Measurements from ENCODE around the gene WNT16.
A peak's percentile ranks its signal among the peaks of the same experiment; 100 is the strongest.
"Not testable (repeated sequence)": the region's sequence is repeated elsewhere in the genome, so short reads cannot be mapped to it uniquely, and the experiment has no call there.

The WNT16 gene, protein sequence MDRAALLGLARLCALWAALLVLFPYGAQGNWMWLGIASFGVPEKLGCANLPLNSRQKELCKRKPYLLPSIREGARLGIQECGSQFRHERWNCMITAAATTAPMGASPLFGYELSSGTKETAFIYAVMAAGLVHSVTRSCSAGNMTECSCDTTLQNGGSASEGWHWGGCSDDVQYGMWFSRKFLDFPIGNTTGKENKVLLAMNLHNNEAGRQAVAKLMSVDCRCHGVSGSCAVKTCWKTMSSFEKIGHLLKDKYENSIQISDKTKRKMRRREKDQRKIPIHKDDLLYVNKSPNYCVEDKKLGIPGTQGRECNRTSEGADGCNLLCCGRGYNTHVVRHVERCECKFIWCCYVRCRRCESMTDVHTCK

GRCh38 chr7:121328508-121329190 is at the start of gene WNT16:
TSS of gene WNT16 (plus strand) at chr7:121329000. CDS start at chr7:121329293, 293 bp downstream.
- Mint-ChIP-seq H3K9me3 (no peaks in the 10 kb centered on the region), H3K4me1 (peaks cover 25% of the 10 kb centered on the region), H3K36me3 (no peaks in the 10 kb centered on the region), H3K27me3 (peaks cover 45% of the 10 kb centered on the region), H3K27ac (no peak within 1 kb of the TSS), H3K4me3 (peak within 1 kb of the TSS; percentile 24)

GRCh38 chr7:121279060-121279620 is 49.7 kb upstream of the WNT16 start:
- Mint-ChIP-seq H3K9me3 (peaks cover 8% of the 10 kb centered on the region), H3K27me3 (peaks cover 7% of the 10 kb centered on the region), H3K4me1 (peaks cover 13% of the 10 kb centered on the region), H3K27ac (no peak overlapping the region), H3K4me3 (no peak overlapping the region), H3K36me3 (no peaks in the 10 kb centered on the region)

DNA sequence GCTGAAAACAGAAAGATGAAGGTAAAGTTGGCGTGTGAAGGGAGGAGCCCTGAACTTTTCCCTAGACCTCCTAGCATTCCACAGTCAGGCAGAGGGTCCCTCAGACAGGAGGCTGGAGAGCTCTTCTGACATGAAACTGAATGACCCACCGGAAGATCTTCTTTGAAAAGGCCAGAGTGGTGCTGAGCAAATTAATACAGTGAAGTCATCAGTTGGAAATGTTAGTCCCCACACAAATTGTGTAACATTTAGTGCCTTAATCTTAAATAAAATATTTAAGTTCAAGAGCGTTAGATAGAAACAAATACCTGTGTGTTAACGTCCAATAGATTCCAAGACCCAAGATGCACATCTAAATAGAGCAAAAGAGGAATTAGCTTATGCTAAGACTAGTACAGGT is 49.0 kb upstream of the WNT16 start:
- peaks cover 8% of the 10 kb centered on the region for H3K9me3 Mint-ChIP-seq
- no peaks in the 10 kb centered on the region for H3K36me3 Mint-ChIP-seq
- H3K27me3 Mint-ChIP-seq: peaks cover 7% of the 10 kb centered on the region
- H3K4me3 Mint-ChIP-seq: no peak overlapping the region
- H3K27ac Mint-ChIP-seq: no peak overlapping the region
- peaks cover 13% of the 10 kb centered on the region for H3K4me1 Mint-ChIP-seq

- no peaks in the 10 kb centered on the region for H3K36me3 Mint-ChIP-seq
- H3K4me3 Mint-ChIP-seq: no peak overlapping the region
- peaks cover 8% of the 10 kb centered on the region for H3K9me3 Mint-ChIP-seq
- peaks cover 13% of the 10 kb centered on the region for H3K4me1 Mint-ChIP-seq
- H3K27ac Mint-ChIP-seq: no peak overlapping the region
- H3K27me3 Mint-ChIP-seq: peaks cover 6% of the 10 kb centered on the region
These were observed 48.1 kb upstream of the WNT16 start for GRCh38 chr7:121280656-121281055.

DNA sequence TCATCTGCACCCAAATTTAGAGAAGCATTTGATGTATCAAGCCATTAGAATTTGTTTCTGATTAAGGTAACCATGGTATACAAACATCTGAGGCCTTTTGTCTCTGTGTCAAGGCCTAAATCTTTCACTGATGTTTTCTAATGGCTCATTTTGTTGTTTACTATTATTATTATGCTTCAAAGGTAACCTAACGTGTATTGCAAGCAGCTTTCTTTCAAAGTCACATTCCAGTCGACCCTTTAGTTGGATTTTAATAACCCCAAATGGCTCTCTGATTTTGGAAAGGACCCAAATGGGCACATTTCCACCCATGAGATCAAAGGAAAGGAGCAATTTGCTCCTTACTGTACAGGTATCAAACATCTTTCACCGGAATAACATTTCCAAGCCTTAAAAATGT is 46.7 kb upstream of the WNT16 start:
- no peak overlapping the region for H3K27ac Mint-ChIP-seq
- H3K36me3 Mint-ChIP-seq: no peaks in the 10 kb centered on the region
- peaks cover 3% of the 10 kb centered on the region for H3K27me3 Mint-ChIP-seq
- H3K9me3 Mint-ChIP-seq: no peaks in the 10 kb centered on the region
- H3K4me1 Mint-ChIP-seq: peaks cover 13% of the 10 kb centered on the region
- no peak overlapping the region for H3K4me3 Mint-ChIP-seq

GRCh38 chr7:121285066-121285667 is 43.6 kb upstream of the WNT16 start:
- Mint-ChIP-seq H3K9me3 (no peaks in the 10 kb centered on the region), H3K36me3 (no peaks in the 10 kb centered on the region), H3K4me3 (no peak overlapping the region), H3K27ac (no peak overlapping the region), H3K4me1 (no peaks in the 10 kb centered on the region), H3K27me3 (no peaks in the 10 kb centered on the region)

DNA sequence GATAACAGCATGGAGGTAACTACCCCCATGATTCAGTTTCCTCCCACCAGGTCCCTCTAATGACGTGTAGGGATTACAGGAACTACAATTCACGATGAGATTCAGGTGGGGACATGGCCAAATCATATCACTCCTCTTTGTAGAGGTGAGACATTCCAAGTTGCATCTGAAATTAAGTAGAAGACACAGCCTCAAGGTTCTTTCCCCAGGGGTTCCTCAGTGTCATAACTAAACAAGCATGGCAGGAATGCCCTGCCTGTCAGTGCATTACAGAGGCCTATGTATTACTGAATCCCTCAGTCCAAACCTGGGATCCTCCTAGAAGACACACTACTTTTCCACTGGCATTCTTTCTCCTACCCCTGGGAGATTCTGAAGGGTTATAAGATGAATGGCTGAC is 42.6 kb upstream of the WNT16 start:
- peaks cover under 1% of the 10 kb centered on the region for H3K27me3 Mint-ChIP-seq
- no peaks in the 10 kb centered on the region for H3K4me1 Mint-ChIP-seq
- H3K27ac Mint-ChIP-seq: no peak overlapping the region
- H3K9me3 Mint-ChIP-seq: no peaks in the 10 kb centered on the region
- H3K36me3 Mint-ChIP-seq: no peaks in the 10 kb centered on the region
- H3K4me3 Mint-ChIP-seq: no peak overlapping the region

DNA sequence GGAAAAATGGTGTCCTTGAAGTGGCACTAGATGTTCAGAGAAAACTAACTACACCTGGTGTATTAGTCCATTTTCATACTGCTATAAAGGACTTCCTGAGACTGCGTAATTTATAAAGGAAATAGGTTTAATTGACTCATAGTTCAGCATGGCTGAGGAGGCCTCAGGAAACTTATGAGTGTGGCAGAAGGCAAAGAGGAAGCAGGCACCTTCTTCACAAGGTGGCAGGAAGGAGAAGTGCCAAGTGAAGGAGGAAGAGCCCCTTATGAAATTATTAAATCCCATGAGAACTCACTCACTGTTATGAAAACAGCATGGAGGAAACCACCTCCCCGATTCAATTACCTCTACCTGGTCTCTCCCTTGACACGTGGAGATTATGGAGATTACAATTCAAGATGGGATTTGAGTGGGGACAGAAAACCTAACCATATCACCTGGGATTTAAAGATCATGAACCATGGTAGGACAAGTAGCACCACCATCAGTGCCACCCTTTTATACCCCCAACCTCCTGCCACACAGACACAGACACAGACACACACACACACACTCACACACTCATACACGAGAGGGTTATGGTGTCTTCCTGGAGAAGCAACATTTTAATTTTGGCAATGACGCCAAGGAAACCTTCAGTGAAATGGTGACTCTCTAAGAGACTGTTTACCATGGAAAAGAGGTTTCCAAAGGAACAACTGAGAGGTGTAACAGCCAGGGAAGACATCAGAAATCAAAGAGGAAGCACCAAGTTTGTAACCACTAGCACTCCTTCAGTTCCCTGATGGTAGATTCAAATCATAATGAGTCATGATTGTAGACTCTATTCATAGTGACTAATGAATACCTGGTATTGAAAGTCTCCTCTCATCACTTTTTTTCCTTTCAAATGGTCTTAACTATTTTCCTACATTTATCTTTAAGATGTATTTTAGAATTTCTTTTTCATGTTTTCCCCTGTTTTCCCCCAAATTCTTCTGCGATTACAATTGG is 41.8 kb upstream of the WNT16 start:
- Mint-ChIP-seq H3K9me3 (no peaks in the 10 kb centered on the region), H3K27ac (peak overlapping the region; percentile 32), H3K4me3 (no peak overlapping the region), H3K27me3 (peaks cover 4% of the 10 kb centered on the region), H3K4me1 (no peaks in the 10 kb centered on the region), H3K36me3 (no peaks in the 10 kb centered on the region)

- no peak overlapping the region for H3K4me3 Mint-ChIP-seq
- H3K27me3 Mint-ChIP-seq: peaks cover 6% of the 10 kb centered on the region
- no peak overlapping the region for H3K27ac Mint-ChIP-seq
- H3K4me1 Mint-ChIP-seq: no peaks in the 10 kb centered on the region
- H3K9me3 Mint-ChIP-seq: no peaks in the 10 kb centered on the region
- H3K36me3 Mint-ChIP-seq: no peaks in the 10 kb centered on the region
These were observed 39.9 kb upstream of the WNT16 start for GRCh38 chr7:121288894-121289293.

DNA sequence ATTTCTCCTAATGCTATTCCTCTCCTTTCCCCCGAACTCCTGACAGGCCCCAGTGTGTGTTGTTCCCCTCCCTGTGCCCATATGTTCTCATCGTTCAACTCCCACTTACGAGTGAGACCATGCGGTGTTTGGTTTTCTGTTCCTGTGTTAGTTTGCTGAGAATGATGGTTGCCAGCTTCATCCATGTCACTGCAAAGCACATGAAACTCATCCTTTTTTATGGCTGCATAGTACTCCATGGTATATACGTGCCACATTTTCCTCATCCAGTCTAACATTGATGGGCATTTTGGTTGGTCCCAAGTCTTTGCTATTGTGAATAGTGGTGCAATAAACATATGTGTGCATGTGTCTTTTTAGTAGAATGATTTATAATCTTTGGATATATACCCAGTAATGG is 38.9 kb upstream of the WNT16 start:
- not testable (repeated sequence) for H3K4me3 Mint-ChIP-seq, H3K36me3 Mint-ChIP-seq, H3K27me3 Mint-ChIP-seq, H3K4me1 Mint-ChIP-seq, H3K9me3 Mint-ChIP-seq, H3K27ac Mint-ChIP-seq

DNA sequence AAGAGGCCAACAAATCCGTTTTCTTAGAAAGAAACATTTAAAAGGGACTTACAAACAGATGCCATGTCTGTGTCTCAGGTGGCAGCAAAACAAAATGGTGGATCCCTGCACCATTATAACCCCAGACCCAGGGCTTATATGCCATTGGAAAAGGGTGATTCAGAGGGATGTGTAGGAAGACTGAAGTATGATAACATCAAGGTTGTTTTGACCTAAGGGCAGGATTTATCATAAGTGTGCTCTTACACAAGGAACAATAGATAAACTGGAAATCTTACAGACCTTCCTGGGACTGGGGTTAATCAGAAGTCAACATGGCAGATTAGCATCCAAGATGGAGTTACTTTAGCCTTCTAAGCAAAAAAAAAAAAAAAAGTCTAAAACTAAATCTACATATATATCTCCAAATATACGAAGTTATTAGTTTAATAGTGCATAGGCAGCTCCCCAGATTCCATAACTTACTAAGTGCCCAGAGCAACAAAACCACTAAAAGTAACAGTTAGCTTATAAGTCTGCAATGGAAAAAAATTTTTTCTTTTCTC is 34.3 kb upstream of the WNT16 start:
- H3K9me3 Mint-ChIP-seq: no peaks in the 10 kb centered on the region
- no peaks in the 10 kb centered on the region for H3K36me3 Mint-ChIP-seq
- H3K4me1 Mint-ChIP-seq: no peaks in the 10 kb centered on the region
- no peak overlapping the region for H3K27ac Mint-ChIP-seq
- peaks cover 8% of the 10 kb centered on the region for H3K27me3 Mint-ChIP-seq
- H3K4me3 Mint-ChIP-seq: no peak overlapping the region

DNA sequence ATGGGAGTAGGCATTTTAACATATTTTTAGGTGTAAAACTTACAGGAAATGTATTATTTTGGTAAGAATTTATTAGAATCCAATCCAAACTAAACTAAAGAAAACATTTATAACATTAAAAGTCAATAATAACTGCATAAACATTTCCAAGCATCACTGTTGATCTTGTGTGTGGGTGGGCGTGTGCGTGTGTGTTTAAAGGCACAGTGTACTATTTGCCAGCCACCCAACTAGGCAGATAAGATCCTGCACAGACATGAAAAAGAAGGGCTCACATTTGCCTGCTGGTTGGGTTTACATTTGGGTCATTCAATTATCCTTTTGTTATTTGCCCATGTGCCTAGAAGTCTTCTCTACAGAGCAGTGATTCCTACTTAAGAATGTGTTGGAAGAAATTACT is 31.0 kb upstream of the WNT16 start:
- no peaks in the 10 kb centered on the region for H3K4me1 Mint-ChIP-seq

DNA sequence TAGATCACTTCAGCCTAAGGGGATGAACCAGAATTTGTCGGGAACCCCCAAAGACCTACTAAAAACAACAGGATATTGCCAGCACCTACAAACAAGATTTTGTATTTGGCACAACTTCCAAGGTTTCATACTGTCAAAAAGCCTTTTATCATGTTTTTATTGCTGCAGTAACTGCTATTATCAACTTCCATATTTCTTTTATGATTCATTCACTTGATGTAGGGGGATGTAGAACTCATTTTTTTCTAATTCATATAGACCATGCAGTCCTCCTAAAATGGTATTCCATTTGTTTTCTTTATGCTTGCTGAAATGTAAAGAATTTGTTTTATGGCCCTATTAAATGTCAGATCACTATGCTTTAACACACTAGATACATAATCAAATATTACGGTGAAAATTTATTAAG is 30.0 kb upstream of the WNT16 start:
- Mint-ChIP-seq H3K4me3 (no peak overlapping the region), H3K27me3 (peaks cover 15% of the 10 kb centered on the region), H3K9me3 (no peaks in the 10 kb centered on the region), H3K4me1 (no peaks in the 10 kb centered on the region), H3K27ac (no peak overlapping the region), H3K36me3 (no peaks in the 10 kb centered on the region)

More for the DNA sequence above, 31.0 kb upstream of the WNT16 start:
- no peaks in the 10 kb centered on the region for H3K9me3 Mint-ChIP-seq
- no peaks in the 10 kb centered on the region for H3K36me3 Mint-ChIP-seq
- H3K27ac Mint-ChIP-seq: no peak overlapping the region
- H3K27me3 Mint-ChIP-seq: peaks cover 16% of the 10 kb centered on the region
- no peak overlapping the region for H3K4me3 Mint-ChIP-seq

DNA sequence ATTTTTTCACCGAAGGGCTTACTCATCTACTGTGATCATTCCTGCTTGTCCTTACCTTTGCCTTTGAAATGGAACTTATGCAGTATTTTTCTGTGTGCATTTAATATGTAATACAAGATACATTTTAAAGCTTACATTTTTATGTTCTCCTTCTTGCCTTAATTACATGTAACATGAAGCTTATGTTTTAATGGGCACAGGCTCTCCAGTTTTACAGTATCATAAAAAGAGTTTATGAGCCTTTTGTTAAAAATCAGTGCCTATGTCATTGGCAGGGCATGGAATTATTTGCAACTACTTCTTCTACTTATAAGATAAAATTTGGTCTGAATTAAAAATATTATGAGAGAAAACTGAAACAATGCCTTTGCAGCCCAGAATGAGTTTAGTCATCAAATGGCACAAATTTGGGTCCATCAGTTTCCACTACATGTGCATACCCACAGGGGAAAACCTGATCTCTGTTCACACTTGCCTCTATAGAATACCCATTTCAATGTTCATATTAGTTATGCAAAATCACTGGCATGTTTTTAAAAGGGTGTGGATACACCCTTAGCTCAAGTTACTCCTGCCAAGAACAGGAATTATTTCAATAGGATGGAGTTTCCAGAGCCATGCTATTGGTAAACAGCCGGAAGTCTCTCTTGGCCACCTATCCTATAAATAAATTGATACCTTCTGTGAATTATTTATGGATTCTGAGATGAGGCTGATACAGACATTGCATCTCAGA is 27.9 kb upstream of the WNT16 start:
- Mint-ChIP-seq H3K27ac (no peak overlapping the region), H3K27me3 (peaks cover 23% of the 10 kb centered on the region), H3K36me3 (no peaks in the 10 kb centered on the region), H3K4me1 (no peaks in the 10 kb centered on the region), H3K9me3 (no peaks in the 10 kb centered on the region), H3K4me3 (no peak overlapping the region)
